HG02571 (cell line): ENCODE measurements around the gene NBEA.
"Not testable (repeated sequence)": the region's sequence is repeated elsewhere in the genome, so short reads cannot be mapped to it uniquely, and the experiment has no call there.

Experiments
- ATAC-seq: cut with Tn5 transposase; IDR thresholded peaks from one replicate; pipeline ENCODE4 v1.9.1; 2021; ENCODE audit warnings: mild to moderate bottlenecking, moderate library complexity; ENCODE audit not compliant: unreplicated experiment

NBEA gene

GRCh38 chr13:35058585-35058984 lies 116.5 kb downstream of the NBEA start:
- ATAC-seq = peak; percentile 62

GRCh38 chr13:35086667-35087066 lies 144.6 kb downstream of the NBEA start:
- ATAC-seq = no peak

- no peak for ATAC-seq
Measured at GRCh38 chr13:35092251-35092650, 150.2 kb downstream of the NBEA start.

- ATAC-seq = no peak
Measured at GRCh38 chr13:35092751-35093150, 150.7 kb downstream of the NBEA start.

GRCh38 chr13:35093356-35093755 lies 151.3 kb downstream of the NBEA start:
- ATAC-seq = no peak

GRCh38 chr13:35106771-35107170 lies 164.7 kb downstream of the NBEA start:
- not testable (repeated sequence) for ATAC-seq

GRCh38 chr13:35107535-35107934 lies 165.5 kb downstream of the NBEA start:
- ATAC-seq = no peak

- not testable (repeated sequence) for ATAC-seq
Measured at GRCh38 chr13:35113612-35114011, 171.5 kb downstream of the NBEA start.

GRCh38 chr13:35127466-35127865 lies 185.4 kb downstream of the NBEA start:
- no peak for ATAC-seq

- no peak for ATAC-seq
Measured at GRCh38 chr13:35129500-35129899, 187.4 kb downstream of the NBEA start.

- no peak for ATAC-seq
Measured at GRCh38 chr13:35131471-35131870, 189.4 kb downstream of the NBEA start.

- ATAC-seq = no peak
Measured at GRCh38 chr13:35136585-35136984, 194.5 kb downstream of the NBEA start.

- no peak for ATAC-seq
Measured at GRCh38 chr13:35139591-35139990, 197.5 kb downstream of the NBEA start.

- no peak for ATAC-seq
Measured at GRCh38 chr13:35140321-35140720, 198.3 kb downstream of the NBEA start.

- ATAC-seq = no peak
Measured at GRCh38 chr13:35140831-35141230, 198.8 kb downstream of the NBEA start.

GRCh38 chr13:35143123-35143522 lies 201.1 kb downstream of the NBEA start:
- ATAC-seq = no peak

- ATAC-seq = no peak
Measured at GRCh38 chr13:35144166-35144890, 202.3 kb downstream of the NBEA start.

GRCh38 chr13:35146686-35147085 lies 204.6 kb downstream of the NBEA start:
- ATAC-seq = no peak

GRCh38 chr13:35157143-35157755 lies 215.2 kb downstream of the NBEA start:
- peak; percentile 81 for ATAC-seq

GRCh38 chr13:35159041-35159440 lies 217.0 kb downstream of the NBEA start:
- no peak for ATAC-seq

GRCh38 chr13:35160896-35161295 lies 218.8 kb downstream of the NBEA start:
- ATAC-seq = no peak

GRCh38 chr13:35162420-35162819 lies 220.3 kb downstream of the NBEA start:
- no peak for ATAC-seq

- peak; percentile 58 for ATAC-seq
Measured at GRCh38 chr13:35163674-35164073, 221.6 kb downstream of the NBEA start.
